Measurements from ENCODE around the gene ADCY10.

Gene ADCY10

DNA sequence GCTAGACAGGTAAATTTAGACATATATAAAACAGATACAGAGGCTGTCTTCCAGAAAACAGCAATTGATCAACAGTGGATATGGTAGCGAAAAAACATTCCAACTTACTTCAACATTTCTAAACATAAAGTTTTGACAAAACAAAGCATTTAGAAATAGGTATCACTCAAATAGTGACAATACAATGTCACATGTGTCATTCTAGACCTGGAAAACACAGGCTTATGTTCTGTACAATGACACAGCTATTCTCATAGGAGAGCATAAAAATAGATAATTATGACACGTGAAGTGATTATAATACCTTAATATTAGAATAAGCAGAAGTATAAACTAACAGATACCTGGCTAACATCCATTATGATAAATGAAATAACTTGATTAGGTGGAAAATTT is 14.5 kb upstream of the ADCY10 start:
- no peak for DNase-seq (ENCODE audit: extremely low read depth in 1 of 2, low read depth in 1 of 2)

DNA sequence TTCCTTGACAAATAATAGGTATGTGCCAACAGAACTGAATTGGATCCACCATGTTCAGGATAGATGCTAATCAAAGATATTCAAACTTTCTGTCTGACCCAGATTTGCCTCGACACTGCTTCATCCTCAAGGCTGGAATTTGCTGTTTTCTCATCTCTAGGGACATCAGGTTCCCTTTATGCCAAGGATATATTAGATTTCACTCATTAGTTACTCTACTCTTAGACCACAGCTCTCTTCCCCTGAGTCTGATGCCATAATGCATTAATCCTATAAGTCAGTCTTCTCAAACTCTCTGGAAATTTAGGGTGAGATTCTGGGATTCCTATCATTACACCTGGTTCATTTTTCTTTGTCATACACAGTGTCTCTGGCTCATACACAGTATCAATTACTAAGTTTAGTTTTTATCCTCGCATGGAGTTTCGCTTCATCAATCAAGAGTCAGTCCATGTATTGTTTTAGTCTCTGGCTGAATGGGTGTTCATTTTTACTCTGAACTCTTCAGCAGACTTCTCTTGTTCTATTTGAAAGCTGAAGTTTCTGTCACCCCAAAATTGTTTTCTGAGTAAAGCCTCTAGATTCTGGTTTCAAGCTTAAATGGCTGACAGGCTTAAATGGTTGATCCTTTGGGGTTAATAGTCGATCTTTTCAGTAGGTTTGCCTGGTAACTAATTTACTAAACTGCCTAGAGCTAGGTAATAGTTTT is 13.3 kb upstream of the ADCY10 start:
- DNase-seq (ENCODE audit: extremely low read depth in 1 of 2, low read depth in 1 of 2) = no peak

DNA sequence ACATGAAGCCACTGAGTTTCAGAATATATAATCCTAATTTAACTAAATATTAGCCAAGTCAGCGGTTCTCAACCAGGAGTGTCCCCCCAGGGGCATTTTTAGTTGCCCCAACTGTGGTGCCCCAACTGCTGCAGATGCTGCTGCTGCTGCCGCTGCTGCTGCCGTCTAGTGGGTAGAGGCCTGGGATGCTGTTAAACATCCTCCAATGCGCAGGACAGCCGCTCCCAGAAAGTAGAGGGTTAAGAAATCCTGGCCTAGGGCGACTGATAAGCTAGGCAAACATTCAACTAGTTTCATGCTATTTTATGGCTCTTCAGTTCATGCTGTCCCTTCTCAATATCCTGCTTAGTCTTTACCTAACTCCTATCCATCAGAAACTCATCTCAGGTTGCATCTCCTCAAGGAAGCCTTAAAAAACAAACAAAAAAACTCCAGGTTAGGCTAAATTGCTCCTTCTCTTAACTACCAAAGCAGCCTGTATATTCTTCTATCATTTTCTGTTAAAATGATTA is 12.6 kb upstream of the ADCY10 start:
- DNase-seq (ENCODE audit: extremely low read depth in 1 of 2, low read depth in 1 of 2) = no peak

DNA sequence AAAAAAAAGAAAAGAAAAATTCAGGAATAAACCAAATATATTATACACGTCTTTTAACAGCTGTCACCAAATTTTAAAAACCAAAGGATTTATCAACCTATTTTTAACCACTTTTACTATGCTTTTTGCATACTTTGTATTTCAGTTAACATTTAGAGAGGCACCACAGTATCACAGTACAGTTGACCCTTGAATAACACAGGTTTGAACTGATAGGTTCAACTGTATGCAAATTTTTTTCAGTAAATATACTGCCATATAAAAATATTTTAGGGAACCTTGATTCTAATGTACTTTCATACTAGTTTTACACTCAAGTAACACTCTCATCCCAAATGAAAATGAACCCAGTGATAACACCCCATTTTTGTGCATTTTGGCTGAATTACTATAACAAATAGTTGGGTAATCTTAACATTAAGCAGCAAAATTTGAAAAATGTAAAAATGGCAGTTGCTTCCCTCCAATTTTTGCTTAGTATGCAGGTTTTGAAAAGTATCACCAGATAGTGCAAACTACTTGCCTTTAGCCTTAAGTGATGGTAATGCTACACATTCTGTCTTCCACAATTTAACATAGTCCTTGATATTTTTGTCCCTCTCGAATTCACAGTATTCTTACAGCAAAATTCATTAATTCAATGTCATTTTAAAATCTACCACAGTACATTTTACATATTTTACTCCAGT is 10.8 kb upstream of the ADCY10 start:
- no peak for DNase-seq (ENCODE audit: extremely low read depth in 1 of 2, low read depth in 1 of 2)

DNA sequence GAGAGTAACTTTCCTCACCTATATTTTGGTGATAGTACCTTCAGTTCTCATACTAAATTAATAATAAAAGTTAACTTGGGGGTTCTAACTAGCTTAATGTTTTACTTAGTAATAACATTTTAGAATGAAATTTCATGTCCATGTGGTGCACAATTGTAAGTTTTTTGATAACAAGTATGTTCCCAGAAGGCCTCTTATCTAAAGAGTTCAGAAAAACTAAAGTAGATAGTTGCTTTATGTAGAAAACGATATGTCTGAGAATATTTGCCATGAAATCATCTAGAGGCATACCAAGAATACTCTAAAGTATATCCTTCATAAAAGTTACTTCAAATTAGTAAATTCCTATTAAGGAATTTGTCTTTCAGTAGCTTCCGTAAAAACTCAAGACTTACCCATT is 10.2 kb upstream of the ADCY10 start:
- DNase-seq (ENCODE audit: extremely low read depth in 1 of 2, low read depth in 1 of 2) = no peak

DNA sequence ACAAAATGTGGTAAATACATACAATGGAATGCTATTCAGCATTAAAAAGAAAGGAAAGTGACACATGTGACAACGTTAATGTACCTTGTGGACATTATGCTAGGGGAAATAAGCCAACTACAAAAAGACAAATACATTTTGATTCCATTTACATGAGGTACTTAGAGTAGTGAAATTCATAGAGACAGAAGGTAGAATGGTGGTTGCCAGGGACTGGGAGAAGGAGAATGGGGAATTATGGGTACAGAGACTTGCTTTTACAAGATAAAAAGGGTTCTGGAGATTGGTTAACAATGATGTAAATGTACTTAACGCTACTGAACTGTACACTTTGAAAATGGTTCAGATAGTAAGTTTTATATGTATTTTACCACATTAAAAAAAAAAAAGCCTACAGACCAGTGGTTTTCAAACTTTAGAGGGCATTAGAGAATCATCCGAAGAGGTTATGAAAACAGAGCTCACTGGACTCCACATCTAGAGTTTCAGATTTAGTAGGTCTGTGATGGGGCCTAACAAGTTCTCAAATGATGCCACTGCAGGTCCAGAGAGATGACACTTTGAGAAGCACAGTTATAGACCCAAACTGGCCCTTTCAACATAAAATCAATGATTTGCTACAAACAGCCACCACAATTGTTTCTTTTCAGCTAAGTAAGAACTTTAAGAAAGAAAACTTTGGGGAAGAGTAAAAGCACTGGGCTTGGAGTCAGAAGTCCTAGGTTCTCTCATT is 9.6 kb upstream of the ADCY10 start:
- no peak for DNase-seq (ENCODE audit: extremely low read depth in 1 of 2, low read depth in 1 of 2)

DNA sequence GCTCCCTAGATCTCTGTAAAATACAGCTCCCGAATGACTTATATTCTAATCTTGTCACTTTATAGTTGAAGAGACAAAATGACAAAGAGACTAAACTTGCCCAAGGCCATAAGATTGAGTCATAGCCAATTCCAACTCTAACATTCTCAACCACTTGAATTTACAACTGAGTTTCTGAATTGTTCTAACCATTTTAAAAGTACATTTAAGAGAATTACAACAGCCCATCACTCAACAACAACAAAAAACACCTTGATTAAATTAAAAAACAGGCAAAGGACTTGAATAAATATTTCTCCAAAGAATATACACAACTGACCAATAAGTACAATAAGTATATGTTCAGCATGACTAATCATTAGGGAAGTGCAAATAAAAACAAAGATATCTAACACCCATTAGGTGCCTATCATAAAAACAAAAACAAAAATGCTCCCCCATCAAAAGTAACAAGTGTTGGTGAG is 8.7 kb upstream of the ADCY10 start:
- no peak for DNase-seq (ENCODE audit: extremely low read depth in 1 of 2, low read depth in 1 of 2)

DNA sequence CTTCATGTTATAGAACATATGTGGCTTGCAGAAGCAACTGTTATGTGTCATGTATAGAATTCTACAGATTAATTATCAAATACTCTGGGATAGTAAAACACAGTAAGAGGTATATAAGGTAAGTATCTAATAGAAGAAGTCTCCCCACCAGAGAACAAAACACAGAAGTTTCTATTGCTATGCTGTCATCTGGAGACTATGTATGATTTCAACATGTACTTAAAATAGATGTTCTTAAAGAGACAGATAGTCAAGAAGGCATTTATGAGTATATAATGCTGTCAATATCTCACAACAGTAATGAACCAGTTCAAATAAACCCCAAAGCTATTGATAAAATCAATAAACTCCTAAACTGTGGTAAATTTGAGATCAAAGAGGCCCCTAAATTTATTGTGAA is 8.1 kb upstream of the ADCY10 start:
- no peak for DNase-seq (ENCODE audit: extremely low read depth in 1 of 2, low read depth in 1 of 2)

DNA sequence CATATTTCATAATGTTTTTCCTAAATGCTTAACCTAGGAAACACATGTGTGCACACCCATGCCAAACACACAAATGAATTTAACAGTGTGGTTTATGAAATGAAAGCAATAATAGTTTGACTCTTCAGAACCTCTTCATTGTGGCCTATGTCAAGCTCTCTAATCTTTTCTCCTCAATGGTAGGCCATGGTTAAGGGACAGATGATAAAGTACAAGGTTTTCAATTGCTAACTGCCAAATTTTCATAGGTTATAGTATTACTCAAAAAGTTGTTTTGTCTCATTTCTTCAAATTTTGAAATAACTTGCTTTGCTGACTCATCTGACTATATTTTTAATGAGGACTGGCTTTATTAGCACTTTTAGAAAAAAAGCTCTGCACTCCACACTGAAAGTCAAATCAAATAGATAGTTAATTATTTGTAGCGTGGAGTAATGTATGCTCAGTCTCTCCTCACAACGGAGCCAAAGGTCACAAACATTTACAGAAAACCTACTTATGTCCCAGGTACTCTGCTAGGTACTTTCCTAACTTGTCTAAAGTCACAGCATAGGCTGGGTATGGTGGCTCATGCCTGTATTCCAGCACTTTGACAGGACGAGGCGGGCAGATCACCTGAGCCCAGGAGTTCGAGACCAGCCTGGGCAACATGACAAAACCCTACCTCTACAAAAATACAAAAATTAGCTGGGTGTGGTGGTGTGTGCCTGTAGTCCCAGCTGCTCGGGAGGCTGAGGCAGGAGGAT is 3.0 kb upstream of the ADCY10 start:
- no peak for DNase-seq (ENCODE audit: extremely low read depth in 1 of 2, low read depth in 1 of 2)

DNA sequence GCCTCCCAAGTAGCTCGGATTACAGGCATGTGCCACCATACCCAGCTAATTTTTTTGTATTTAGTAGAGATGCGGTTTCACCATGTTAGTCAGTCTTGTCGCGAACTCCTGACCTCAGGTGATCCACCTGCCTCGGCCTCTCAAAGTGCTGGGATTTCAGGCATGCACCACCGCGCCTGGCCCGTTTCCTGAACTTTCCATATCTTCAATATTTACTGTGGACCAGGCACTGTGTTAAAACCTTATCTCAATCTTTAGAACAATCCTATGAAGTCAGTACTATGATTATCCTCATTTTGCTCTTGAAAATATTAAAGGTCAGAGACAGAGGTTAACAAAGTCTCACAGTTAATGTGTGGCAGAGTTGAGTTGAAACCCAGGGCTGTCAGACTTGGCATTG is 1.6 kb upstream of the ADCY10 start:
- DNase-seq (ENCODE audit: extremely low read depth in 1 of 2, low read depth in 1 of 2) = no peak

DNA sequence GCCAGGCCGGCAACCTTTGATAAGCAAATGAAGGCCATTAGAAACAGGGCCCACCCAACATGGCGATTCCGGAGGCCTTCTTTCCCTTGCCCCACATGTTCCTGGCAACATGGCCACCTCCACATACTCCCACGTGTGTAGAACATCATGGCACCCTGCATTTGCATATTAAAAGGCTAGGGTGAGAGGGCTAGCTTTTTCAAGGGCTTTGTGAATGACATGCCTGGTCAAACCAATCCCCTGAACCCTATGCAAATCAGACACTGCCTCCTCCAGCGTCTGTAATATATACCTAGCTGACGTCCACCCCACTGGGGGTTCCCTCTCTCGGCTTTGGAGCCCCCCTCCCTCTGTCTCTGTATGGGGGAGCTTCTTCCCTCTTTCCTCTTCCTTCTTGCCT is 1.6 kb downstream of the ADCY10 start:
- no peak for DNase-seq (ENCODE audit: extremely low read depth in 1 of 2, low read depth in 1 of 2)

DNA sequence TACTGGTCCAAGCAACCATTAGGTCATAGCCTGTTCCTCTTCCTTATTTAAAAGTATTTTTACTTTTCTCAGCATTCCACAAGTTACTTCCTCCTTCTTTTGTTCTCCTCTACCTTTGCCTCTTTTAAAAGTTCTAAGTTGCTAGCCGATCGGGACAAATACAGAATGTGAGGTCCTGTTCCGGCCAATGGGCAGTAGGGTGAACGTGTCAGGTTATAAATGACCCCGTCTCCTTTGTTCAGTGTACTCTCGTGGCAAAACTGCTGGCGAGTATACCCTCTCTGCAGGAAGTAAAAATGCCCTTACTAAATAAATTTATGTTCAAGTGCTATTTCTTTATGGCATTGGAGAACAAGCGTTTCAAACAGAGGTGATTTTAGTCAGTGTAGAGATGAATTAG is 2.5 kb downstream of the ADCY10 start:
- no peak for DNase-seq (ENCODE audit: extremely low read depth in 1 of 2, low read depth in 1 of 2)

DNA sequence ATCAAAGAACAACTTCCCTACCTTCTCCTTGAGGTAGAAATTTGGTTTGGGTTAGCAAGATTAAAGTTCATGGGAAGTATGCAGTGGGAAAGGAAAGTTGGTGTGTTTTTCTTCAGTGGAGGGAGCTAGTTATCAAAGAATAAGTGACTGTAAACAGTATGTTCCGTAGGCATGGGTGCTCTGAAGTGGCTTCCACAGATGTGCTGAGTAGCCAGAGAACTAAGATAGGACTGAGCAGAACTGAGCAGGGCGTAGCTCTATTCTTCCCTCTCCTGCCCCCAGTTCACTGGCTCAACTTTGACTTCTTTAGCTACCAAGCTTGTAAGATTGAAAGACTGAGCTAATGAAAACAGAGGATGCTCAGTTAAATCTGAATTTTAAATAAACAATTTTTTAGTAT is 3.4 kb downstream of the ADCY10 start:
- DNase-seq (ENCODE audit: extremely low read depth in 1 of 2, low read depth in 1 of 2) = no peak

DNA sequence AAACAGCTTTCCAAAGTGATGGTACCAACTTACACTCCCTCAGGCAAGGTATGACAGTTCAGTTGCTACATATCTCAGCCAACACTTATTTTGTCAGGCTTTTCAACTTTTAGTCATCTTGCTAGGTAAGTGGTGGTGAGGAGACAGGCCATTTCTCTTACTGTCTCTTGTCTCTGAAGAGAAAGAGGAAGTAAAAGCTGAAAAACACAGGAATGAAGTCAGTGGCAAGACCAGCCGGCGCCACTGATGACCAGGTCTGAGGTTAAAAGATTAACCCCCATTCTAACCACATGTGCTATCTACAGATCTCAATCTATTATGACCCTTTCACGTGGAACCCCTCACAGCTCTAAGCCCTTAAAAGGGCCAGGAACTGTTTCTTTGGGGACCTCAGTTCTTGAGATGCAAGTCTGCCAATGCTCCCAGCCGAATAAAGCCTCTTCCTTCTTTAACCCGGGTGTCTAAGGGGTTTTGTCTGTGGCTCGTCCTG is 4.2 kb downstream of the ADCY10 start:
- no peak for DNase-seq (ENCODE audit: extremely low read depth in 1 of 2, low read depth in 1 of 2)

DNA sequence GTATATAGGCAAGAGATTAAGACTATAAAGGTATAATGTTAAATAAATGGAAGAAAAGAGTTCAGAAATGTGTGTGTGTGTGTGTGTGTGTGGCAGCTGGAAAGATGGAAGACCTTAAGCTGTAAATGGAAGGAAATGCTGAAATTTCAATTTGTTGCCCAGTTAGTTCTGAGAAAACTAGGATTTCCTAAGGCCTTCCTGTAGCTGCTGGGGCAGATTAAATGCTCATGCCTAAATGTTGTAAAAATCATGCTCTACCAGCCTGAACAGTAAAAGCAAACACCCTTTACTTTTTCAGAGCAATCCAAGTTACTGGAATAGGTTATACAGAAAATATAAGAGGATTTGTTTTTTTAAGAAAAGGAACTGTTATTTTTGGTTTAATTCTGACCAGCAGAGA is 8.3 kb downstream of the ADCY10 start:
- DNase-seq (ENCODE audit: extremely low read depth in 1 of 2, low read depth in 1 of 2) = no peak

DNA sequence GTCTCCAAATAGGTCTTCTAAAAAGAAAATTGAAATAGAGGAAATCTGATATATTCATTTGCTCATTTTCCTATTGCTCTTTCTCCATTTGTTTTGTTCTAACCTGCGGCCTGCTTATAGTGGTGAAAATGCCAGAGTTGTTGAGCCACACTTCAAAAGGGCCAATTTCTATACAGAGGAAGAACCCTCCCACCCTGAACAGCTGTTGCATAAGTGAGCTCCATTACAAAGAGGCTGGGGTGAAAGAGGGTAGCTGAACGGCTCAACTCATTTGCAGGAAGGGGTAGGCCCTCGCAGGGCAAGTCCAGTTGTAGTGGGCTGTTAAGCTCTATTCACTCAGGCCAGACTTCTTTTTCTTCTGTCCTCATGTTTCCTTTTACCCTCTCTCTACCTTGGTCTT is 8.8 kb downstream of the ADCY10 start:
- no peak for DNase-seq (ENCODE audit: extremely low read depth in 1 of 2, low read depth in 1 of 2)

DNA sequence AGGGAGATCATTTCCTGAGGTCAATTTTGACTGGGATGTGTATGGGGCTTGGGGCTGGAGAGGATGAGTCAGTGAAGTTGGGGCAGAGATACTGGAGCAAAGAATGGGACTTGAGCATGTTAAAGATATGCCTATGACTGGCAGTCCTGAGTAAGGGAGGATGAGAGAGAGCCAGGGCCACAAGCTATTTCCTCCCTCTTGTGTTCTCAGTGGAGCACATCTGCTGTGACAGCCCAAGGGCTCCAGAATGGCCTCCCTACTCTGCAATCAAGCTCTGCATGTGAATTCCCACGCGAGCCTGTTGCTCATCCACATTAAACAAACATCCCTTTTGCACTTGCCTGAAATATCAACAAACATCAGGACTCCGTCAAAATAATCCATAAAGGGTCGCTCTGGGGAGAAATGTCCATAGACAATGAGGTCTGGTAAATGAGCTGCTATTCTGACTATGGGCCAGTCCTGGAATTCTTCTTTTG is 9.2 kb downstream of the ADCY10 start:
- DNase-seq (ENCODE audit: extremely low read depth in 1 of 2, low read depth in 1 of 2) = no peak

DNA sequence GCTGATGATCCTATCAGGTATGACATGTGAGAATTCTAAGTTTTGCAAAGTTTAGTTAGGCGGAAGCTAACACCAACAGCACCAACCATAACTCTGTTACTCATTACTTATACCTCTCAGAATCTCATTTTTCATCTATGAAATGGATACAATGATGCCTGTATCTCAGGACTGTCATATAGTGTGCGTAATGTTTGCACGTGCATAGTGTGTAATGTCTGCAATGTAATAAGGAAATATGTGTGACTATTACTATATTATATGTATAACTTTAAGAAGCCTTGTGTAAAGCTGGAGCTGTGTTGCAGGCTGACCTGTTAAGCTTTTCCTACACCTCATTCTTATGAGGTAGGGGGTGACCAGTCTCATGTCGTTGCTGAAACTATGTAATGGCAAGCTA is 13.0 kb downstream of the ADCY10 start:
- no peak for DNase-seq (ENCODE audit: extremely low read depth in 1 of 2, low read depth in 1 of 2)

DNA sequence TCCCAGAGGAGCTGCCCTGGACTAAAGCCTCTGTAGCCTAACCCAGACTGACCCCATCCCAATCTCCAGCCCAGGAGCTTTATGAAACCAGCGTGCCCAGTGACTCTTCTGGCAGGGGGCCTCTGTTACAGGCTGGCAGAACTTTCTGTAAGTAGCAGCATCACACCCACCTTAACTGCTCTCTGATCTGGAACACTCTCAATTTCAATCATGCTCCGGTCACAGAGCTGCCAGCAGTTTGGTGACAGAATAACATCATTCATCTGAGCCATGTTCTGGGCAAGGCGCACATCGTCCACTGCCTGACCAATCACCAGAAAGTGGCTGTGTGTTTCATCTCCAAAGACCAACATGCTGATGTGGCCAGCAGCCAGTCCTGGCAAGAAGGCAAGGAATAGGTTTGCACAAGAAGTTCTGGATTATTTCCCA is 14.7 kb downstream of the ADCY10 start:
- no peak for DNase-seq (ENCODE audit: extremely low read depth in 1 of 2, low read depth in 1 of 2)

DNA sequence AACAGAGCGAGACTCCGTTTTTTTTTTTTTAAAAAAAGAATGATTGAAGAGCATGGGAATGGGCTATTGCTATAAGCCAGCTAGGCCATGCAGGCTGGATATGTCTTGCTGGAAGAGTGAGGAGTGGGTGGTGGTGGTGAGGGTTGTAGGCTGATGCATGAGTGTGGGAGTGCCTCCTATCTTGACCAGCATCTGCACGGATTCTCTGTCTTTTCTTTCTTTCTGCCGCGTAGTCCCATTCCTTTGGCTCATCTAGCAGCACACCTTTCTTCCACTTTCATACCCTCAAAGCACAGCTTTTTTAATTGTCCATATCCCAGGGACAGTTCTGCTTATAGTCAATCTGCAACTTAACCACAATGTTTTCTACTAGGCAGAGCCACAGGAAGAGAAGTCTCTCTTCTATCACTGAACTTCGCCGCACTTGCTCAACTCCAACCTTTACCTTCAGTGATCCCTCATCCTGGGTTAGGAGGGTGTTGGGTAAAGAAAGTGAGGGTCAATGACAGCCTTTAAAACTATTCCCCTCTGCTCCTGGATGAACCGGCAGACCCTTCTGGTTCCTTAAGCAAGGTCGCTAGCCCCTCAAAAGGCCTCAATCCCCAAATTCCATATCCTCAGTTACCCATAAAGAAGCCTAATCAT is 15.2 kb downstream of the ADCY10 start:
- DNase-seq (ENCODE audit: extremely low read depth in 1 of 2, low read depth in 1 of 2) = no peak

Data from stimulated activated CD8-positive, alpha-beta memory T cell treated with anti-CD3 and anti-CD28 coated beads, Interleukin-7, amount 100 ng/mL, for 48 hours (primary cell).